Measurements from ENCODE around the gene NRDE2. TPM values are rescaled to one million over a fixed set of nuclear protein-coding genes. Genes with fewer than 3 reads are reported as not detected.

NRDE2 gene
- total RNA-seq, 5 donors from 2014 or later (not counting 1 experiment from before 2014, with no cell fraction given): 20.5 to 26.7 (median 23.1) TPM

DNA sequence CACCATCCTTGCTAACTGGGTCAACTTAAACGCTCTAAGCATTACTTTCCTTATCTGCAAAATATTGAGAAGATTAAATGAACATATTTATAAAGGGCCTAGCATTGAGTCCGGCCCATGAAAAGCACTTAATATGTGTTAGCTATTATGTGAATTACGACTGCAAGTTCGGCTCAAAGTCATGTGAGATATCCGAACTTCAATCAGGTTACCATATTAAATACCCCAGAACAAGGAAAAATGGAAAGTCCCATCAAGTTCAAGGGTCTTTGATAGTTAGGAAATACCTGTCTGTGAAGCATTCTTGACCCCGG lies 487 bp upstream of the NRDE2 start:
- CTCF ChIA-PET: interaction anchor here in 1 of 2 donors (0.7 kb wide), 1 partner anchor 13 kb away, joined by 3 read pairs; no protein-coding TSS in a partner anchor
- peak overlapping the region in 1 of 2 donors; percentile 83 for H3K4me3 ChIP-seq (ENCODE audit: control insufficient read depth in 1 of 2, extremely low read depth in 1 of 2, low read length in 1 of 2)
- no peaks in the 10 kb centered on the region for H3K9me3 Mint-ChIP-seq

DNA sequence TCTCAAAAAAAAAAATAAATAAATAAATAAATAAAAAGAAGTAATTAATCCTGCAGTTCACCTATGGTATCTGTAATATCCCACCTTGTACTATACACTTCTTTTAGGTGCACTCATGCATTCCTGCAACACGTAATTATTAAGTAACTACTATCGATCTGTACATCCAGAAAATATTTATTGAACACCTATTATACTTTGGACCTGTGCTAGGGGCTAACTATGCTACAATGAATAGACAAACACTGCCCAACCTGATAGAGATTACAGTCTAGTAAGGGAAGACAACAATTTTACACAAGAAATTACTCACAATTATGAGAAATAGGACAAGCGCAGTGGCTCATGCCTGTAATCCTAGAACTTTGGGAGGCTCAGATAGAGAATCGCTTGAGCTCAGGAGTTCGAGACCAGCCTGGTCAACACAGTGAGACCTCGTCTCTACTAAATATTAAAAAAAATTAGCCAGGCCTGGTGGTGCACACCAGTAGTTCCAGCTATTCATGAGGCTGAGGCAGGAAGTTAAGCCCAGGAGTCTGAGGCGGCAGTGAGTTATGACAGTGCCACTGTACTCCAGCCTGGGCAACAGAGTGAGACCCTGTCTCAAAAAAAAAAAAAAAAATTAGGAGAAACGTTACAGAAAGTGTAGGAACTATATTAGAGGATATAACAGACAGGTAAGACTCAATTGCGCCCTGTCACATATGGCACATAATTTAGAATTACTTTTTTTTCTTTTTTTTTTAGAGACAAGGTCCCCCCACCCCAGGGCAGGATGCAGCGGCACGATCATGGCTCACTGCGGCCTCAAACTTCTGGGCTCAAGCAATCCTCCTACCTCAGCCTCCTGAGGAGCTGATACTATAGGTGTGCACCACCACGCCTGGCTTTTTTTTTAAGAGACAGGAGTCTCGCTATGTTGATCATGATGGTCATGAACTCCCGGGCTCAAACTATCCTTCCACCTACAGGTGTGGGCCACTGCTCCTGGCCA lies 1.2 kb downstream of the NRDE2 start:
- CTCF ChIA-PET: interaction anchor here in 1 of 2 donors (0.7 to 0.8 kb wide), 2 partner anchors 9 to 48 kb away, joined by 3 read pairs; no protein-coding TSS in a partner anchor
- Mint-ChIP-seq H3K4me3 (peak overlapping the region; percentile 91 to 92 (median 91)), H3K36me3 (peaks cover 9% of the 10 kb centered on the region), H3K4me1 (peaks cover 33 to 38% (median 34%) of the 10 kb centered on the region in 3 donors), H3K9me3 (no peaks in the 10 kb centered on the region), H3K27ac (peak overlapping the region; percentile 90 to 91), H3K27me3 (peaks cover 3% of the 10 kb centered on the region in 2 donors)
- H3K36me3 ChIP-seq (ENCODE audit: control insufficient read depth in 2 of 2, extremely low read depth in 1 of 2, insufficient read depth in 1 of 2, low read length in 1 of 2): peaks cover 0 to 3% of the 10 kb centered on the region in 2 donors
- peaks cover 0 to 2% of the 10 kb centered on the region in 2 experiments for H3K27me3 ChIP-seq (replicated peaks in 1 of 2; ENCODE audit: control insufficient read depth in 2 of 2, extremely low read depth in 1 of 2, insufficient read depth in 2 of 2, low read length in 1 of 2)
- H3K9me3 ChIP-seq: no peaks in the 10 kb centered on the region
- peak overlapping the region; percentile 66 to 83 for H3K4me3 ChIP-seq (ENCODE audit: control insufficient read depth in 1 of 2, extremely low read depth in 1 of 2, low read length in 1 of 2)
- DNase-seq: no peak
- POLR2A ChIA-PET: interaction anchor here (0.6 to 1.4 kb wide), 2 partner anchors 52 to 82 kb away, joined by 3 to 10 read pairs; no protein-coding TSS in a partner anchor
- WGBS (ENCODE audit: insufficient coverage): 97% methylated on average over 9 of the region's 15 CpGs
- no peak overlapping the region for H3K27ac ChIP-seq (ENCODE audit: low read length)
- ATAC-seq (replicated peaks in 1 of 4): no peak
- peaks cover 2 to 17% of the 10 kb centered on the region in 2 experiments for H3K4me1 ChIP-seq (ENCODE audit: control insufficient read depth in 1 of 2, extremely low read depth in 1 of 2, insufficient read depth in 2 of 2, low read length in 2 of 2)

More for the DNA sequence above, 487 bp upstream of the NRDE2 start:
- DNase-seq: no peak
- H3K27me3 ChIP-seq (replicated peaks in 1 of 2; ENCODE audit: control insufficient read depth in 2 of 2, extremely low read depth in 1 of 2, insufficient read depth in 2 of 2, low read length in 1 of 2): peaks cover 0 to 13% of the 10 kb centered on the region in 2 experiments
- H3K27me3 Mint-ChIP-seq: peaks cover 7 to 19% of the 10 kb centered on the region in 2 donors
- H3K36me3 ChIP-seq (ENCODE audit: control insufficient read depth in 2 of 2, extremely low read depth in 1 of 2, insufficient read depth in 1 of 2, low read length in 1 of 2): no peaks in the 10 kb centered on the region
- peaks cover 30 to 35% (median 31%) of the 10 kb centered on the region in 3 donors for H3K4me1 Mint-ChIP-seq
- POLR2A ChIA-PET: interaction anchor here in 1 of 2 donors (1.4 kb wide), 1 partner anchor 50 kb away, joined by 10 read pairs; no protein-coding TSS in a partner anchor
- H3K9me3 ChIP-seq: no peaks in the 10 kb centered on the region
- H3K27ac Mint-ChIP-seq: peak overlapping the region; percentile 90 to 91
- peaks cover 5% of the 10 kb centered on the region for H3K36me3 Mint-ChIP-seq
- peaks cover 2 to 17% of the 10 kb centered on the region in 2 experiments for H3K4me1 ChIP-seq (ENCODE audit: control insufficient read depth in 1 of 2, extremely low read depth in 1 of 2, insufficient read depth in 2 of 2, low read length in 2 of 2)
- ATAC-seq (replicated peaks in 1 of 4): peak in 1 of 4 experiments; percentile 13
- WGBS (ENCODE audit: insufficient coverage): no CpG with 5 or more reads among the region's 6 CpGs
- H3K27ac ChIP-seq (ENCODE audit: low read length): peak overlapping the region; percentile 80
- H3K4me3 Mint-ChIP-seq: peak overlapping the region; percentile 91 to 92 (median 91)

- Histone ChIP-seq H3K4me3 (ENCODE audit: control insufficient read depth in 1 of 2, extremely low read depth in 1 of 2, low read length in 1 of 2) (no peak overlapping the region), H3K4me1 (ENCODE audit: control insufficient read depth in 1 of 2, extremely low read depth in 1 of 2, insufficient read depth in 2 of 2, low read length in 2 of 2) (no peaks in the 10 kb centered on the region), H3K27me3 (replicated peaks in 1 of 2; ENCODE audit: control insufficient read depth in 2 of 2, extremely low read depth in 1 of 2, insufficient read depth in 2 of 2, low read length in 1 of 2) (no peaks in the 10 kb centered on the region), H3K36me3 (ENCODE audit: control insufficient read depth in 2 of 2, extremely low read depth in 1 of 2, insufficient read depth in 1 of 2, low read length in 1 of 2) (peaks cover 0 to 9% of the 10 kb centered on the region in 2 donors), H3K27ac (ENCODE audit: low read length) (no peak overlapping the region), H3K9me3 (no peaks in the 10 kb centered on the region)
- no peaks in the 10 kb centered on the region for H3K27me3 Mint-ChIP-seq
- ChIA-PET CTCF (interaction anchor here (0.6 to 0.7 kb wide), 2 partner anchors 46 to 915 kb away, joined by 3 to 5 read pairs; no protein-coding TSS in a partner anchor), POLR2A (interaction anchor here in 1 of 2 donors (0.6 kb wide), 1 partner anchor 47 kb away, joined by 5 read pairs; no protein-coding TSS in a partner anchor)
- no peak overlapping the region for H3K4me3 Mint-ChIP-seq
- no peaks in the 10 kb centered on the region for H3K9me3 Mint-ChIP-seq
- H3K27ac Mint-ChIP-seq: no peak overlapping the region
- 95% methylated on average over 4 of the region's 4 CpGs for WGBS (ENCODE audit: insufficient coverage)
- H3K4me1 Mint-ChIP-seq: peaks cover 30 to 47% (median 35%) of the 10 kb centered on the region in 3 donors
- DNase-seq: no peak
- no peak for ATAC-seq (replicated peaks in 1 of 4)
- peaks cover 46% of the 10 kb centered on the region for H3K36me3 Mint-ChIP-seq
Measured at GRCh38 chr14:90321891-90322290, 9.8 kb downstream of the NRDE2 start.

- Mint-ChIP-seq H3K9me3 (no peaks in the 10 kb centered on the region), H3K36me3 (peaks cover 55% of the 10 kb centered on the region), H3K27me3 (no peaks in the 10 kb centered on the region), H3K27ac (no peak overlapping the region), H3K4me1 (peaks cover 25 to 38% (median 31%) of the 10 kb centered on the region in 3 donors), H3K4me3 (no peak overlapping the region)
- no peak overlapping the region for H3K27ac ChIP-seq (ENCODE audit: low read length)
- H3K4me1 ChIP-seq (ENCODE audit: control insufficient read depth in 1 of 2, extremely low read depth in 1 of 2, insufficient read depth in 2 of 2, low read length in 2 of 2): no peaks in the 10 kb centered on the region
- no peaks in the 10 kb centered on the region for H3K27me3 ChIP-seq (replicated peaks in 1 of 2; ENCODE audit: control insufficient read depth in 2 of 2, extremely low read depth in 1 of 2, insufficient read depth in 2 of 2, low read length in 1 of 2)
- ChIA-PET POLR2A (interaction anchor here in 1 of 2 donors (0.6 kb wide), 1 partner anchor 54 kb away, joined by 11 read pairs; no protein-coding TSS in a partner anchor), CTCF (interaction anchor here (0.6 to 0.9 kb wide), 5 partner anchors 12 to 370 kb away, joined by 3 to 4 read pairs (median 3); no protein-coding TSS in a partner anchor)
- no peaks in the 10 kb centered on the region for H3K9me3 ChIP-seq
- ATAC-seq (replicated peaks in 1 of 4) (no peak), DNase-seq (no peak)
- no peak overlapping the region for H3K4me3 ChIP-seq (ENCODE audit: control insufficient read depth in 1 of 2, extremely low read depth in 1 of 2, low read length in 1 of 2)
- no CpG with 5 or more reads among the region's 6 CpGs for WGBS (ENCODE audit: insufficient coverage)
- H3K36me3 ChIP-seq (ENCODE audit: control insufficient read depth in 2 of 2, extremely low read depth in 1 of 2, insufficient read depth in 1 of 2, low read length in 1 of 2): peaks cover 0 to 23% of the 10 kb centered on the region in 2 donors
Measured at GRCh38 chr14:90319634-90320541, 11.9 kb downstream of the NRDE2 start.

GRCh38 chr14:90319173-90319572 lies 12.6 kb downstream of the NRDE2 start:
- no peaks in the 10 kb centered on the region for H3K4me1 ChIP-seq (ENCODE audit: control insufficient read depth in 1 of 2, extremely low read depth in 1 of 2, insufficient read depth in 2 of 2, low read length in 2 of 2)
- H3K4me3 Mint-ChIP-seq: no peak overlapping the region
- CTCF ChIA-PET: interaction anchor here (0.6 to 0.9 kb wide), 3 partner anchors 13 to 371 kb away, joined by 3 to 4 read pairs (median 3); no protein-coding TSS in a partner anchor
- H3K4me3 ChIP-seq (ENCODE audit: control insufficient read depth in 1 of 2, extremely low read depth in 1 of 2, low read length in 1 of 2): no peak overlapping the region
- no peaks in the 10 kb centered on the region for H3K27me3 Mint-ChIP-seq
- H3K9me3 ChIP-seq: no peaks in the 10 kb centered on the region
- ATAC-seq (replicated peaks in 1 of 4): no peak
- no peak overlapping the region for H3K27ac ChIP-seq (ENCODE audit: low read length)
- DNase-seq: no peak
- H3K36me3 Mint-ChIP-seq: peaks cover 55% of the 10 kb centered on the region
- POLR2A ChIA-PET: interaction anchor here in 1 of 2 donors (0.6 kb wide), 1 partner anchor 54 kb away, joined by 11 read pairs; no protein-coding TSS in a partner anchor
- H3K27ac Mint-ChIP-seq: no peak overlapping the region
- no CpG with 5 or more reads among the region's 3 CpGs for WGBS (ENCODE audit: insufficient coverage)
- H3K9me3 Mint-ChIP-seq: no peaks in the 10 kb centered on the region
- peaks cover 23 to 33% (median 31%) of the 10 kb centered on the region in 3 donors for H3K4me1 Mint-ChIP-seq
- H3K27me3 ChIP-seq (replicated peaks in 1 of 2; ENCODE audit: control insufficient read depth in 2 of 2, extremely low read depth in 1 of 2, insufficient read depth in 2 of 2, low read length in 1 of 2): no peaks in the 10 kb centered on the region
- peaks cover 0 to 29% of the 10 kb centered on the region in 2 donors for H3K36me3 ChIP-seq (ENCODE audit: control insufficient read depth in 2 of 2, extremely low read depth in 1 of 2, insufficient read depth in 1 of 2, low read length in 1 of 2)

Data from T-cell (primary cell).